GM06990 (cell line): Measurements from ENCODE around the gene MGAM2.

Experiments
- DNase-seq: peaks from one replicate; pipeline ENCODE4 v3.0.0-alpha.2; 2011; ENCODE audit not compliant: insufficient read length; ENCODE audit errors: extremely low read depth
- H3K27me3 ChIP-seq: replicated peaks from 2 replicates; pipeline ENCODE4 v1.6.0; 2011; ENCODE audit warnings: low read length; ENCODE audit not compliant: control insufficient read depth, insufficient read depth
- H3K36me3 ChIP-seq: 2 replicates; pipeline ENCODE4 v1.5.1; 2011; ENCODE audit warnings: low read length; ENCODE audit not compliant: control insufficient read depth, insufficient read depth
- H3K4me3 ChIP-seq: replicated peaks from 2 replicates; pipeline ENCODE4 v1.5.1; 2011; ENCODE audit warnings: low read depth, mild to moderate bottlenecking, control low read depth, low read length
- CTCF ChIP-seq: IDR thresholded peaks from 2 replicates; pipeline ENCODE4 v1.5.1; 2011; ENCODE audit warnings: low read length, control low read depth, mild to moderate bottlenecking, inconsistent platforms; ENCODE audit not compliant: insufficient read depth, poor library complexity, severe bottlenecking

The MGAM2 gene

GRCh38 chr7:142249918-142250317, 138.4 kb downstream of the MGAM2 start:
- DNase-seq = no peak
- Histone ChIP-seq H3K36me3 (no peaks in the 10 kb centered on the region), H3K27me3 (no peaks in the 10 kb centered on the region; the same call in 1 of the 2 replicates), H3K4me3 (no peak overlapping the region)
- TF ChIP-seq CTCF = no peak

DNA sequence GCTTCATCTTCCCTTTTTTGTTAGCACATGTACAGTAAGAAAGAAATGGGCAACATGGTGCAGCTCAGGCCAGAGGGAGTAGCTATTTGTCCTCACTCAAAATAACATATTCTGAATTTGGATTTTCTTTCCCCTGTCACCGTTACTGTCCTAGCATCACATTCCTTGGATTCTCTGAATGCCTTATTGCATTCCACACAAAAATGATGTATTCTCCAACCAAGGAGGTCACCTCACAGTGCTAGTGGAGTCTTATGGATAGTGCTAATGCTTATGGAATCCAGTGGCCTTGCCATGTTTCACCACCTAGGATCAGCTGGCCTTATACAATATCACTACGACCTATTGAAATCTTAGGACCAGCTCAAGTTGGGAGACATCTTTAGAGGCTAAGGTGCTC, 139.2 kb downstream of the MGAM2 start:
- TF ChIP-seq CTCF = no peak
- H3K36me3 ChIP-seq = no peaks in the 10 kb centered on the region
- H3K27me3 ChIP-seq = no peaks in the 10 kb centered on the region; the same call in 1 of the 2 replicates
- H3K4me3 ChIP-seq = no peak overlapping the region
- no peak for DNase-seq

DNA sequence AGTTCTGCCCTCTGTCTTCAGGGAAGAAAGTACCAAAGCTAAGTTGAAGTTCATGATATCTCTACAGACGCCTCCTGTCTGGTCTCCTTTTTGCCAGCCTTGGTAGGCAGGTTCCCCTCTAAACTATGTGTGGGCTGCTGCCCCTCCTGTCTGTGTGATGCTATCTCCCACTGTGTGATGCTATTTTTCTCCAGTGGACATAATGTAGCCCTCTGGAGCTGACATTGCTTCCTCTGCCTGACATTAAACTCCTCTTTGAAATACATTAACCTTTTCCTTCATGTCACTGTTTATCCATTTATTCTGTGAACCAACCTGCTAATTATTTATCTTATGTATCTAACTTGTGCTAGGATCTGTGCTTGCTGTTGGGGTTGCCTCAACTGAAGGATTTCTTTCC, 146.4 kb downstream of the MGAM2 start, which contains the start of gene PRSS58:
TSS of gene PRSS58 (minus strand) at position 101 of the 400 bp plus-strand sequence. CDS start 351 bp downstream, outside the sequence.
- TF ChIP-seq CTCF = no peak
- DNase-seq = no peak
- Histone ChIP-seq H3K4me3 (no peak within 1 kb of the TSS), H3K27me3 (0 out of 2 replicates have a peak, but pooled peaks cover 1% of the 10 kb centered on the region), H3K36me3 (no peaks in the 10 kb centered on the region)

DNA sequence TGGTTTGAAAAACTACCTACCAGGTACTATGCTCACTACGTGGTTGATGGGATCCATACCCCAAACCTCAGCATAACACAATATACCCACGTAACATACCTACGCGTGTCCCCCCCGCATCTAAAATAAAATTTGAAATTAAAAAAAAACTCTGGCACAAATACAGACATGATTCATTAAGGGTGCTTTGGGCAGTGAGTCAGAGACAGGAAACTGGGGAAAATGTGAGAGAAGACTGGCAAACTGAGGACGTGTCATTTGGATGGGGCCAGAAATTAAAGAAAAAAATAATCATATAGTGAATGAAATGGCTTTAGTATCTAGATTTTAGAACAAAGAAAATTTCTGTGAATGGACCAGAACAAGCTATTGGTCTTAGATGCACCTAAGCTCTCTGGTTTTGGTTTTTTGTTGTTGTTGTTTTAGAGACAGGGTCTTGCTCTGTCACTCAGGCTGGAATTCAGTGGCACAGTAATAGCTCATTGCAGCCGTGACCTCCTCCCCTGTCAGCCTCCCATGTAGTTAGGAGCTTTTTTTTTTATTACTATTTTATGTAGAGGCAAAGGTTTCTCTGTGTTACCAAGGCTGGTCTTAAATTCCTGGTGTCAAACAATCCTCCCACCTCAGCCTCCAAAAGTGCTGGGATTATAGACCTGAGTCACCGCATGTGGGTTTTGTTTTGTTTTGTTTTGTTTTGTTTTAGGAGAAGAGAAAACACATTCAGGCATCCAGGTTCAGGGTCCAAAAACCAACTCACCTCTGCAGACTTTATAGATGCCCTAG, 152.3 kb downstream of the MGAM2 start:
- Histone ChIP-seq H3K27me3 (no peaks in the 10 kb centered on the region), H3K36me3 (no peaks in the 10 kb centered on the region), H3K4me3 (no peak overlapping the region)
- DNase-seq = no peak
- no peak for TF ChIP-seq CTCF
